ENCODE measurements around the gene ELL.

DNA sequence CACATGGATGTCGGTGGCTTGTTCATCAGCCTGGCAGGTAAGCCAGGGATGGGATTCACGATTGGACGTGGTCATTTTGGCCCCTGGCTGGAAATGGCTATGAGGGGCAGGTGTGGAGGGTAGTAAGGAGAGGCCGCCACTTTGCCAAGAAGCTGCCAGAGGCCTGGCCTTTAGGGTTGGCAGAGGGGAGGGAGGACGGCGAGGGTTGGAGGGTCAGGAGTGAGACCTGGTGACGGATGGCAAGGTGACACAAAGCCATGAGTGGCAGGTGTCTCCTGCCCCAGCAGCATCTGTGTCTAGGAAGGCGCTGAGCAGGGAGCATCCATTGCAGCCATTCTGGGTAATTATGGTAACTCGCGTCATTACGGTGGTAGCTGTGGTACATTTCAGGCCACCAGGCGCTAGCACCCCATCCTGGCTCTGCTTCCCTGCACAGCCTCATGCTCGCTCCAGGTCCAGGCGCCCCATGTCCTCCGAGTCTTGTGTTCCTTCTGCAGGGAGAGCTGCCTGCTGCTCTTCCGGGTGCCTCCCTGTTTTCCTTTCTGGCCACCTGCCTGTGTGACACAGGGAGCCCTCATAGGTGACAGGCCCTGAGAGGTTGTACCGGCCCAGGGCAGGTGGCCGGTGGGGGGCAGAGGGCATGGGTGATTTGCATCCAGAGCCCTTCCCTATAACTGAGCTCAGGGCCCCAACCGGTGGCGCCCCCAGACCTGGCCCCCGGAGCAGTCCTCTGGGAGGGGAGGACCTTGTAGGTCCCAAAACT is 98.4 kb downstream of the ELL start:
- TF ChIP-seq GATA3 (IDR thresholded peaks at IDR 0.05; ENCODE audit: low read depth, low read length) = no peak
- no peak for TF ChIP-seq GATA2 (IDR thresholded peaks at IDR 0.05; ENCODE audit: low read depth, low read length)

Measured in SH-SY5Y (cell line).